HT1080 (cell line): Measurements from ENCODE around the gene DNAJC5. TPM values are rescaled to one million over a fixed set of nuclear protein-coding genes. Genes with fewer than 3 reads are reported as not detected.
"Not testable (repeated sequence)": the region's sequence is repeated elsewhere in the genome, so short reads cannot be mapped to it uniquely, and the experiment has no call there.

Experiments
- DNase-seq: peaks from one replicate; pipeline ENCODE4 v3.0.0-alpha.2; 2015; ENCODE audit warnings: low read depth
- total RNA-seq: library from RNA; depleted of rRNA; stranded (reverse); fragments of >200 nt; shearing (Covaris generic); gene quantifications from 2 replicates; pipeline ENCODE4 v1.2.3, GENCODE V29; 2014

Gene DNAJC5
- total RNA-seq, 1 experiment from 2014 or later, result 60.0 TPM

- no peak for DNase-seq
Measured at GRCh38 chr20:63966172-63966943, 71.4 kb downstream of the DNAJC5 start.

- no peak for DNase-seq
Measured at GRCh38 chr20:63966944-63967322, 72.0 kb downstream of the DNAJC5 start.

GRCh38 chr20:63967330-63968135 is 72.6 kb downstream of the DNAJC5 start:
- no peak for DNase-seq

DNA sequence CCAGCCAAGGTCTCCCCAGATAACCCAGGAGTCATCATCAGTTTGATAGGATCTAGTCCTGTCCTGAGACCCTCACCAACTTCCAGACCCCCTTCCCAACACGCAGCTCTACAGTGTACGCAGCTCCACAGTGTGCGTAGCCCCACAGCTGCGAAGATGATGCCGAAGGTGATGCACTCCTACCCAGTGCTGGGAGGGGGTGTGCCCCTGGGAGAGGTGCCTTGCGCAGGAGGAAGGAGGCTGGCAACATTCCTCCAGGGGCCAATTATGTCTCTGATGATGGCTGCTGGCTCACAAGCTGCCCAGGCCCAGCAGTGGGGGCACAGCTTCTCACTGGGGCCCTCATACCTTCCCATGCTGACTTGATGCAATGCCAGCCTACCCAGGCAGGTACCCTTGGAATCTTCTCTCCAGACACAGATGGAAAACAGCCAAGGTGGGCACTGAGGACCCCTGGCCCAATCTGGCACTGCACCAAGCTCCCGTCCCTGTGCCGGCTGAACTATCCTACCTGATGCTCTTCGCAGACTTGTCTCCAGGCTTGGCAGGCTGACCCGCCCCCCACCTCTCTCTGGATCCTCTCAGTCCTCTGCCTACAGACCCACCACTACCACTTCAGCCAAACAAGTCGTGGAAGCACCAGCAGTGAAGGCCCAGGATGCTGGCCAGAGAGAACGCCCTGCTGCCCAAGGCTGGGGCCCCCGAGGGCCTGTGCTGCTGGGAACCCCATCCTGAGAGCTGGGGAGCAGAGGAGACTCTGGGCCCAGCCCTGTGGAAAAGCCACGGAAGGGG is 73.4 kb downstream of the DNAJC5 start:
- DNase-seq, result no peak

DNA sequence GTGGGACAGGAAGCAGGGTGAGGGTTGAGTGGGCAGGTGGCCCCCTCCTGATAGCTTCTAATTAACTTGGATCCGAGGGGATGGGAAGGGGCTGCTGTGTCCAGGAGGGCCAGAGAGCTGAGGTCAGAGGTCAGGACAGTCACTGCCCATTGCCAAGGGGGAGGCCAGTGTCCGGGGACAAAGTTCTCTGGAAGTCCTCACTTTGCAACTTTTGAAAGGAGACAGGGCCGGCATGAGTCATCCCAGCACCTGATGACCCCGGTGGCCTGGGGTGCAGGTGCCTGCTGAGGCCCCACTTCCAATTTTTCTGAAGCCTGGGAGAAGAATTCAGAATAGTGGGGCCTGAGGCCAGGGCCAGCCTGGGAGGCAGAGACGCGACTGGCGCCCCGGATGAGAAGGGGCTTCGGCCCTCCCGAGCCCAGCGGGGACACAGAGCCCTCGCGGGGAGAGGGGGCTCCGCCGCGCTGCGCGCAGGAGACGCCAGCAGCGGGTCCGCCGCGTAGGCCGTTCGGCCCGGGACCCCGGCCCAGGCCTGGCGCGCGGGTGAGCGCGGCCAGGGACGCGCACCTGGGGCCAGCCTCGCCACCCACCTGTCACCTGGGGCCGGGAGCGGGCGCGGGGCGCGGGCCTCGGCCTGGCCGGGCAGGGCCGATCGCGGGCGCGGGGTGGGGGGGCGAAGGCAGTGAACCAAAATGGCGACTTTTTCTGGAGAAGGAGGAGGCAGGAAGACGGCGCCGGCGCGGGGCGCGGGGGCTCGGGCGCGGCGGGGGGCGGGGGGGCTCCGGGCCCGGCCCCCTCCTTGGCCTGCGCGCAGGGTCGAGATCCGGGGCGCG is 74.2 kb downstream of the DNAJC5 start:
- no peak for DNase-seq

DNA sequence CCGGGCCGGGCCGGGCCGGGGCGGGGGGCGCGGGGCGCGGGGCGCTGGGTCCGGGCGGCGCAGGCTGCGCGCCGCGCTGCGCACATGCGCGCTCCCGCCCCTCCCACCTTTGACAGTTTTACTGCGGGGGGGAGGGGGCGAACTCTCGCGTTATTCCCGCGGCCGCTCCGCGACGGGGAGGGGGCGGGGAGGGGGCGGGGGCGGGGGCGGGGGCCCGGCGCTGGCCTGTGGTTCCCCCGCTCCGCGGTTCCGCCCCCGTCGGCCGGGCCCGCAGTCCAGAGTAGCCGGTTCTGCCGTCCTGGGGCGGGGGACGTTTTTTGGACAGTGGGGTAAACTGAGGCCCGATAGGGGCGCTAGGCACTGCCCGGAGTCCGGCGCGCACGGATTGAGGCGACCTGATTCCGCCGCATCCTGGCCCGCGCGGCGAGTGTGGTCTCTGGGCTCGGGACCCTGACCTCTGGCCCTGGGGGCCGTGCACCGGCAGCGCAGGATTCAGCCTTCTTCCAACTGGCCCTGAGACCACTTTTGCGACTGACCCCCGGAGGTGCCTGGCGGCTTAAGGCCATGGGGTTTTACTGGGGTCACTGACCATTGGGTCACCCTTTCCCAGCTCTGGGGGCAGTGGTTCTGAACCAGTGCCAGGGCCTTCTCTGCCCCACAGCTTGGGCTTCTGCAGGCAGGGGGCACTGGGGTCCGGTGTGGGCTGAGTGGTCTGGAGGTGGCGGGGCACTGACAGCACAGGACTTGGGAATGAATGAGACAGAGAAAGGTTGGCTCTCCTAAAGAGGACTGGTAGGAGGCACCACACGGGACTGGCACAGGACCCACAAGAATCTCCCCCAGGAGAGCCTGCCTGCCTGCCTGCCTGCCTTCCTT is 75.2 kb downstream of the DNAJC5 start, which contains the start of gene ZNF512B:
Gene ZNF512B, minus strand, starts transcription at position 93 of the 876 bp plus-strand sequence. CDS start 1,980 bp downstream, outside the sequence.
- no peak for DNase-seq

DNA sequence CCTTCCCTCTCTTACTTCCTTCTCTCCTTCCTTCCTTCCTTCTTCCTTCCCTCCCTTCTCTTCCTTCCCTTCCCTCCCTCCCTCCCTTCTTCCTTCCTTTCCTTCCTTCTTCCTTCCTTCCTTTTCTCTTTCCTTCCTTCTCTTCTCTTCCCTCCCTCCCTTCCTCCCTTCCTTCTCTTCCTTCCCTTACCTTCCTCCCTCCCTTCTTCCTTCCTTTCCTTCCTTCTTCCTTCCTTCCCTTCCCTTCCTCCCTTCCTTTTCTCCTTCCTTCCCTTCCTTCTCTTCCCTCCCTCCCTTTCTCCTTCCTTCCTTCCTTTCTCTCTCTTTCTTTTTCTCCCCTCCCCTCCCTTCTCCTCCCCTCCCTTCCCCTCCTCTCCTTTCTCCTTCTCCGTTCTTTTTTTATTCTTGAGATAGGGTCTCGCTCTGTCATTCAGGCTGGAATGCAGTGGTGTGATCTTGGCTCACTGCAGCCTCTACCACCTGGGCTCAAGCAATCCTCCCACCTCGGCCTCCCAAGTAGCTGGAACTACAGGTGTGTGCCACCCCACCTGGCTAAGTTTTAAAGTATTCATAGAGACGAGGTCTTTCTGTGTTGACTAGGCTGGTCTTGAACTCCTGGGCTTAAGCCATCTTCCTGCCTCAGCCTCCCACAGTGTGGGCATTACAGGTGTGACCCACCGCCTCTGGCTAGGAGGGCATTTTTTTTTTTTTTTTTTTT is 75.9 kb downstream of the DNAJC5 start:
- no peak for DNase-seq

- not testable (repeated sequence) for DNase-seq
Measured at GRCh38 chr20:63971960-63972311, 77.0 kb downstream of the DNAJC5 start.

- peak; percentile 35 for DNase-seq
Measured at GRCh38 chr20:63972312-63973159, 77.6 kb downstream of the DNAJC5 start.

GRCh38 chr20:63973160-63973479 is 78.2 kb downstream of the DNAJC5 start:
- DNase-seq, result no peak

GRCh38 chr20:63973636-63974401 is 78.9 kb downstream of the DNAJC5 start:
- peak; percentile 82 for DNase-seq

DNA sequence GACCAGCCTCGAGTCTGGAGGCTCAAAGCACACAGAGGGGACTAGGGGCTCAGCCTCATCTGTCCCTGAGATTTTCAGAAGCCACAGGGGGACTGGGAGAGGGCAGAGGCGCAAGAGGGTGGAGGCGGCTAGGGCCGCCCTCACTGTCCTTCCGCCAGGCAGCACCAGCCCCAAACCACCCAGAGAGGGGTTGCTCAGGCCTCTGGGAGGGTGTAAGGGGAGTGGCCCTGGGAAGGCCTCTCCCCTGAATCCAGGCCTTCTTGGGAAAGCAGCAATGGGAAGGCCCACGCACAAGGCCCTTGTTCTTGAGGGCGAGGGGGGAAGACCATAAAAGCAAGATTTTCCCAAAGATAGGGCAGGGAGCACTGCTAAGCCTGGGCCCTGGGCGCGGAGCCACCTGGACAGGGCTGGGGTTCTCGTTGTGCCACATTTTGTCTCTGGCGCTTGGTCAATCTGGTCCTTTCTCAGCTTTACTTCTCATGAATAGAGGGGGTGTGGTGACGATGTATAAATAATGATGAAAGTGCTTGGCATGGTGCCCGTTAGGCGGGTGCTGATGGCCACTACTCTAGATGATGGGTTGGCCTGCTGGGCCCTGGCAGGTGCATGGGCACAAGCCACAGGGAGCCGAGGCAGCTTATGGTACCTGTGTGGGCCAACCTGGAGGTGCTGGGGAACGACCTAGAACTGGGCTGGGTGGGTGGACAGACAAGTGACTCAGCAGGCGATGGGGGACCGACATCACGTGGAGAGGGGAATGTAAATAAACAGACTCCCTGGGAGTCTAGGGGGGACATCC is 79.7 kb downstream of the DNAJC5 start:
- DNase-seq, result no peak

- DNase-seq, result not testable (repeated sequence)
Measured at GRCh38 chr20:63976511-63976910, 81.6 kb downstream of the DNAJC5 start.

DNA sequence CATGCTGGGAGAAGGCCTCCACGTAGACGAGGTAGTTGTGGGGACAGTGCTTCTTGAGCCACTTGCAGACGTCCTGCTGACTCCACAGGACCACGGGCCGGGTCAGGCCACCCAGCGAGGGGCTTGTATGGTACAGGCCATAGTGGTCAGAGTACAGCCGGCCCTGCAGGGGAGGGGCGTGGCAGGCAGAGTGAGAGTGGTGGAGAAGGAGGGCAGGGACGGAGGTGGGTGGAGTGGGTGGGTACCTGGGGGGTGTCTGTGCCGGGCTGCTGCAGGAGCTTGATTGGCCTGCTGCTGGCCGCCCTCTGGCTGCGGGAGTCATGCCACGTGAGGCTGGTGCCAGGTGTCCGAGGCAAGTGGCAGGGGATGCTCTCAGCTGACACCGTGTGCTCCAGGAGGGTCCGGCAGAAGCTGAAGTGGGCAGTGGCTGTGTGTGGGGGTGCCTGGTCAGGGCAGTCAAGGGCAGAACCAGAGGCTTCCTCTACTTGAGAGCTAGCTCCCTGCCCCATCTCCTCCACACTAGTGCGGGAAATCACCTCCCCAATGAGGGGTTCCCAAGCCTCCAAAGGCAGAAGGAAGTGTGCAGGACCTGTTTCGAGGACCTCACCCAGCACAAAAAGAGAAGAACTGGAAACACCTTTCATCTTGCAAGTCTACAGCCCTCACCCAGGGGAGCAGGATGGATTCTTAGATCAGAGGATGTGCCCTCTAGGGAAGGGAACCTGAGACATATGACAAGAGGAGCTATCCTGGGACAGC is 82.2 kb downstream of the DNAJC5 start:
- DNase-seq, result no peak

DNA sequence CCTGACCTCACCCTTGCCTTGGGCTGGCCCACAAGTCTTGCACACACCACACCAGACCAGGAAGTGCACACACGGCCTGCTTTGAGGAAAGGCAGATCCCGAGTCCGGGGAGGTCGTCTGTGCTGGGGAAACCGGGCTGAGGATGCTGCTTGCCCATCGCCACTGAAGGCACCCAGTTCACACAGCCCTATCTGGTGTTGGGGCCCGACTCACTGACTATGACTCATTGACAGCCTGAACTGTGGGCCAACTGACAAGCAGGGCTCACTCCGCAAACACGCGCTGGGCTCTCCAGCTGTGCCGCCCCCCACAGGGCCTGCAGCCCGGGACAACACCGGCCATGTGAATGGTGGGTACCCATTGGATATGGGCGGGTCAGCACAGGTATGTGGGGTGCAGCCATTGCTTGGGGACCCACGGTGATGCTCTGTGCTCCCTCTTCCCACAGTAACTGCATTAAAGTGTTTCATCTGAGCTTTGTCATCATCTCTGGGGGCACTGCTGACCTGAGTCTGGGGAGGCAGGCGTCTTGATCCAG is 82.9 kb downstream of the DNAJC5 start:
- DNase-seq, result peak; percentile 85
